Prostate gland (tissue), 2 donors: ENCODE data around the gene THSD4.

Experiments used
- POLR2A ChIP-seq: fragments of 450-650 bp; IDR thresholded peaks from one replicate; pipeline ENCODE4 v1.6.1; 2016; ENCODE audit warnings: antibody characterized with exemption, mild to moderate bottlenecking
- TF ChIP-seq, protein P1 (sequence below), 4 experiments: fragments of 200-600 bp in 2 of 4; fragments of 450-650 bp in 2 of 4; sonication (generic) in 2 of 4; IDR thresholded peaks; 1 replicate in 3 of 4; 2 replicates in 1 of 4; pipeline ENCODE4 v1.5.1; 2016 to 2019; ENCODE audit warnings: antibody characterized with exemption in 4 of 4, mild to moderate bottlenecking in 2 of 4, moderate library complexity in 2 of 4

GRCh38 chr15:71761649-71762048 is 646.4 kb downstream of the THSD4 start:
- TF ChIP-seq POLR2A, result no peak
- TF ChIP-seq, protein P1, sequence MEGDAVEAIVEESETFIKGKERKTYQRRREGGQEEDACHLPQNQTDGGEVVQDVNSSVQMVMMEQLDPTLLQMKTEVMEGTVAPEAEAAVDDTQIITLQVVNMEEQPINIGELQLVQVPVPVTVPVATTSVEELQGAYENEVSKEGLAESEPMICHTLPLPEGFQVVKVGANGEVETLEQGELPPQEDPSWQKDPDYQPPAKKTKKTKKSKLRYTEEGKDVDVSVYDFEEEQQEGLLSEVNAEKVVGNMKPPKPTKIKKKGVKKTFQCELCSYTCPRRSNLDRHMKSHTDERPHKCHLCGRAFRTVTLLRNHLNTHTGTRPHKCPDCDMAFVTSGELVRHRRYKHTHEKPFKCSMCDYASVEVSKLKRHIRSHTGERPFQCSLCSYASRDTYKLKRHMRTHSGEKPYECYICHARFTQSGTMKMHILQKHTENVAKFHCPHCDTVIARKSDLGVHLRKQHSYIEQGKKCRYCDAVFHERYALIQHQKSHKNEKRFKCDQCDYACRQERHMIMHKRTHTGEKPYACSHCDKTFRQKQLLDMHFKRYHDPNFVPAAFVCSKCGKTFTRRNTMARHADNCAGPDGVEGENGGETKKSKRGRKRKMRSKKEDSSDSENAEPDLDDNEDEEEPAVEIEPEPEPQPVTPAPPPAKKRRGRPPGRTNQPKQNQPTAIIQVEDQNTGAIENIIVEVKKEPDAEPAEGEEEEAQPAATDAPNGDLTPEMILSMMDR (IDR thresholded peaks at IDR 0.05), result no peak
